ENCODE data around the gene ITPA.

ITPA gene

DNA sequence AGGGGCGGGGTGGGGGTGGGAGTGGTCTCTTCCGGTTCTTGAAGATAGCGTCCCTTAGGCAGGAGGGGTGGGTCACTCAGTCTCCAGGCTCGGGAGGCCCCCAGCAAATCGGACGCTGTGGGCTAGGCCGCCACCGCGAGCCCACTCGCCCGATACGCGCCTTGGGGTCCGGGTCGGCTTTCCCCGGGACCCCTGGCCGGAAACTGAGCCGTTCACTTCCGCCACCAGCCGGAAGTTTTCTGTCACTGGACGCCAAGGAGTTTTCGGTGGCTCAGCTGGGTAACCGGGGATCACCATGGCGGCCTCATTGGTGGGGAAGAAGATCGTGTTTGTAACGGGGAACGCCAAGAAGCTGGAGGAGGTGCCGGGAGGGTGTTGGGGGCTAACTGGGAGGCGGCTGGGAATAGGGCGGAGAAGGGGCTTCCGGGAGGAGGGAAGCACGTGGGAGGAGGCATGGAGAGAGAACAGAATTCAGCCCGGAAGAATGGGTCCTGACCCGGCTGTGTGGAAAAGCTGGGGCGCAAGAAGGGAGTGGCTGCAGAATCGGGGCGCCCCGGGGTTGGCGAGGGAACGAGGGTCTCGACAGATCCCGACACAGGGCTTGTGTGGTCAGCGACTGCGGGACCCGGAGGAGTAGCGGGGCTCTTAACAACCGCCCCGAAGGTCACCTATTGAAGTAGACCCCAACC is at the start of gene ITPA:
Gene ITPA (plus strand): TSS at position 242 of the 689 bp plus-strand sequence. CDS start 54 bp downstream, at position 296.
- no peaks in the 10 kb centered on the region for H3K9me3 Mint-ChIP-seq
- no peaks in the 10 kb centered on the region for H3K27me3 Mint-ChIP-seq (ENCODE audit: low read depth)
- H3K27ac Mint-ChIP-seq, result peak within 1 kb of the TSS; percentile 95
- peaks cover 10% of the 10 kb centered on the region for H3K36me3 Mint-ChIP-seq (ENCODE audit: low read depth)
- peak; percentile 62 for DNase-seq (ENCODE audit: low spot score)
- peak within 1 kb of the TSS; percentile 90 for H3K4me3 Mint-ChIP-seq
- H3K4me1 Mint-ChIP-seq (ENCODE audit: low read depth), result peaks cover 14% of the 10 kb centered on the region

DNA sequence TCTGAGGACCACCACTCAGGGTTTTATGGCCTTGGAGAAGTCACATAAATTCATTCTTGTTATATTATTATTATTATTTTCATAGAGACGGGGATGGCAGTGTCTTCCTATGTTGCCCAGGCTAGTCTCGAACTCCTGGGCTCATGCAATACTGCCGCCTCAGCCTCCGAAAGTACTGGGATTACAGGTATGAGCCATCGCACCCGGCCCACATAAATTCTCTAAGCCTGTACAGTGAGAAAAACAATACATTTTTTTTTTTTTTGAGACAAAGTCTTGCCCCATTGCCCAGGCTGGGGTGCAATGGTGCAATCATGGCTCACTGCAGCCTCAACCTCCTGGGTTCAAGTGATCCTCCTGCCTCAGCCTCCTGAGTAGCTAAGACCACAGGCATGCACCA is 48.9 kb upstream of the ITPA start:
- H3K9me3 Mint-ChIP-seq, result no peaks in the 10 kb centered on the region
- no peak overlapping the region for H3K27ac Mint-ChIP-seq
- DNase-seq (ENCODE audit: low spot score), result no peak
- H3K4me3 Mint-ChIP-seq, result peak overlapping the region; percentile 15
- H3K4me1 Mint-ChIP-seq (ENCODE audit: low read depth), result peaks cover 30% of the 10 kb centered on the region
- H3K27me3 Mint-ChIP-seq (ENCODE audit: low read depth), result no peaks in the 10 kb centered on the region
- H3K36me3 Mint-ChIP-seq (ENCODE audit: low read depth), result peaks cover 20% of the 10 kb centered on the region

DNA sequence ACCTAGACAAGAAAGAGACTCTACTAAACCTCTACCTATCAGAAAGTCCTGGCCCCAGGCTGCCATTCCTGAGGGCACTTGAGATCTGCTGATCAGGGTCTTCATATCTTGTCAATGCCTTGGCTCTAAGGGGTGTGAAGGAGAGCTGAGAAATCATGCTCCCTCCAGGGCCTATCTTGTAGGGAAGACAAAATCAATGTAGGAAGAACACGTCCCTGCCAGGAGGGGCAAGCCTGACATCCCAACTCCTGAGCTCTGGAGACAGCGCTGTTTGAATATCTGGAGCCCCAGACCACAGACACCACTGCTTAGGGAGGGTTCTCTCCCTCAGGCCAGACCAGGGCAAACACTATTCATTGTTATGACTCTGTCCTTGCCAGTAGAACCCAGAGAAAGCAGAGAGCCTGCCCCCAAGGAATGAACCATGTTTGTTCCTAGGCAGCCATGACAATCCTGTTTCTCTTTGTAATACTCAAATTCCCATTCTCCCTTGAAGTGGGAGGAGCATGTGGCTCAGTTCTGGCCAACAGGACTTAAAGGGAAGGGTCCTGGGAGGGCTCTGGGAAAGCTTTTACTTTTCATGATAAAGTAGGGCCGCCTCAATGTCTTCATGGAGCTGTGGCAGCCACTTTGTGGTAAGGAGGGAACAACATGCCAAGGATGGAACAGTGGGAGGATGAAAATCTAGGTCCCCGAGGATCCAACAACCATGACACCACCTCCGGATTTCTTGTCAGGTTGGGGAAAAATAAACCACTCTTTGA is 47.8 kb upstream of the ITPA start:
- H3K9me3 Mint-ChIP-seq, result no peaks in the 10 kb centered on the region
- peak overlapping the region; percentile 54 for H3K4me3 Mint-ChIP-seq
- H3K27ac Mint-ChIP-seq, result no peak overlapping the region

DNA sequence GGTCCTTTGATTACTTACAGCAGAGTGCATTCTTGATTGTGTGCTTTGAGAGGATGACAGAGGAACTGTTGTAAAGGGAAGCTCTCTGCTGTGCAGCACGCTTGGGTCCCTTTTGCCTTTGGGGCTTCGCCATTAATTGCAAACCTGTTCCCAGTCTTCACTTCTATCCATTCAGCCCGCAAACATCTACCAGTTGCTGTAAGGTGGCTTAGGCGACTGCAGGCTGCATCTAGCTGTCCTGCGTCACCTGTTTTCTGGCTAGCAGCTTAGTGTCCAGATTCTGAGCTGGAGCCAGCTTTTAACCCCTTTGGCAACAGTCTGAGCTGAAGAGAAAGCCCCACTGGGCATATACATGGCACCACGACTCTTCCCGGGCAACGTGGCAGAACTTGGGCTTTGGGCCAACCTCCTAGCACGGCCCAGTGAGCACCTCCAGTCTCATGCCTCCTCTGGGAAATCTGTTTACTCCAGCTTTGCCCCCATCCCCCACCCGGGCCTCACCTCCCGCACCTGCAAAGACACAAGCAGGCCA is 47.2 kb upstream of the ITPA start:
- Mint-ChIP-seq H3K27me3 (ENCODE audit: low read depth) (peaks cover under 1% of the 10 kb centered on the region), H3K27ac (no peak overlapping the region), H3K4me1 (ENCODE audit: low read depth) (peaks cover 16% of the 10 kb centered on the region), H3K4me3 (no peak overlapping the region), H3K36me3 (ENCODE audit: low read depth) (peaks cover 10% of the 10 kb centered on the region), H3K9me3 (no peaks in the 10 kb centered on the region)
- no peak for DNase-seq (ENCODE audit: low spot score)

More for the DNA sequence above, 47.8 kb upstream of the ITPA start:
- Mint-ChIP-seq H3K4me1 (ENCODE audit: low read depth) (peaks cover 23% of the 10 kb centered on the region), H3K36me3 (ENCODE audit: low read depth) (peaks cover 16% of the 10 kb centered on the region), H3K27me3 (ENCODE audit: low read depth) (no peaks in the 10 kb centered on the region)
- DNase-seq (ENCODE audit: low spot score), result no peak

DNA sequence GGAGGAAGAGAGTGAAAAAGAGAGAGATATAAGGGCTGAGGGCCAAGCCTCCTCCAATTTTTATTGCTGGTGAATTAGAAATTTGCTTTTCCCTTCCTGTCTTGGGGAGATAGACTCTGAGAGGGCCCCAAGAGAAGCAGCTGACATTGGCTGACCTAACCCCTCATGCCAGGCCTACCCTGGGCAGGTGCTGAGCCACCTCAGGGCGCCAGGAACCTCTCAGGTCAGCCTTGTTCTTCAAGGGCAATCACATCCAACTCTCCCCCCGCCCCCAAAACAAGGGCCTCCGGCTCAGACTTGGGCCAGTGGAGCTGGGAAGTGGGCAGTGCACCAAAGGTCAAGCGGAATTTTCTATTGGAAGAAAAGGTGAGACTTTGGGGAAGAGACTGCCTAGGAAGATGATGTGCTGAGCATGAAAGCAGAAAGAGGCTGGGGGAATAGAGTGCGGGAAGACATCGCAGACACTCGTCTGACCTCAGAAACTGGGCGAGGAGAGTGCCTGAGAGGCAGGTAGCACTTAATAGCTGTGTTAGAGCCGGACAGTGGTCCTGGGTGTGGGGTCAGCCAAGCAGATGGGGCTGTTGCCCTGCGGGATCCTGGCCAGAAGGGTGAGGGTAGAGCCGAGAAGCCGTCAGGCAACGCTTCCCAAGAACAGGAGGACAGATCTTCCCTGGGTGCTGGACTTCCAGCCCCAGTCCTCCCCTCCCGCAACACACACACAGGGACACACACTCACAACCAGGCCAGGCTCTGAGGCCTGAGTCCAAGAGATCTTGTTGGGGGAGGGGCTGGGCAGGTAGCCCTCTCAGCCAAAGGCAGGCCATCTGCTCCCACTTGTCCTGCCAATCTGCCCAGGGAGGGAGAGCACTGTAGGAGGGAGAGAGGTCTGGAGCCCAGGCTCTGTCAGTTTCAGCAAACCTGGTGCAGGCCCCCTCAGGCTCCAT is 45.9 kb upstream of the ITPA start:
- no peaks in the 10 kb centered on the region for H3K9me3 Mint-ChIP-seq
- peaks cover 3% of the 10 kb centered on the region for H3K36me3 Mint-ChIP-seq (ENCODE audit: low read depth)
- DNase-seq (ENCODE audit: low spot score), result no peak
- peaks cover 9% of the 10 kb centered on the region for H3K27me3 Mint-ChIP-seq (ENCODE audit: low read depth)
- H3K4me1 Mint-ChIP-seq (ENCODE audit: low read depth), result peaks cover 6% of the 10 kb centered on the region
- no peak overlapping the region for H3K4me3 Mint-ChIP-seq
- no peak overlapping the region for H3K27ac Mint-ChIP-seq

DNA sequence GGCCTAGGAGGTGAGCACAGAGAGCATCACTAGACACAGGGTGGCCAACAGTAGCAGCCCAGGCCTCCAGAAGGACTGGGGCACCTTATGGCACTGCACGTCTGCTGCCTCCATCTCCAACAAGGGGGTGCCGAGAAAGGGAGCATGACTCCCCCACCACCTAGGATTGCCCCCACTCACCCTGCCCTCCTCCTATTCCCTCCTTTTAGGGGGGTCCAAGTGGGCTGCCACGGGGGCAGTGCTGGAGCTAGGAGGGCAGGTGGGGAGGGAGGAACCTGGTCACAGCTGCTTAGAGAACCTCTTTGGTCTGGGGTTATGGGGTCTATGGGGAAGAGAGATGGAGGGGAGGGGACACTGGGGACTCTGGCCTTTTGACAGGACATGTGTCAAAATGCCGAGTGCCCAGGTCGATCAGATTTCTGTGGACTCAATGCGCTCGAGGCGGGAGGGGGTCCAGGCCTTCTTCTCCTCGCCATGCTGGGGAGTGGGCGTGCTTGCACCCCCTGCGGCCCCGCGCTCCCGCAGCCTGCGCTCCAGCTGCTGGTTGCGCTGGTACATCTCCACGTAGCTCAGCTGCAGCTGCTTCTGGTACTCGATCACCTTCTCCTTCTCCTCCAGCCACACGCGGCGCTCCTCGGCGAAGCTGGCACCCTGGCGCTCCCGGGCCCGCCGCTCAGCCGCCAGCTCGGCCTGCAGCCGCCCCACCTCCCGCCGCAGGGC is 45.1 kb upstream of the ITPA start:
- H3K36me3 Mint-ChIP-seq (ENCODE audit: low read depth), result no peaks in the 10 kb centered on the region
- no peak for DNase-seq (ENCODE audit: low spot score)
- H3K27ac Mint-ChIP-seq, result no peak overlapping the region
- H3K4me1 Mint-ChIP-seq (ENCODE audit: low read depth), result no peaks in the 10 kb centered on the region
- no peaks in the 10 kb centered on the region for H3K9me3 Mint-ChIP-seq
- no peak overlapping the region for H3K4me3 Mint-ChIP-seq
- peaks cover 17% of the 10 kb centered on the region for H3K27me3 Mint-ChIP-seq (ENCODE audit: low read depth)

DNA sequence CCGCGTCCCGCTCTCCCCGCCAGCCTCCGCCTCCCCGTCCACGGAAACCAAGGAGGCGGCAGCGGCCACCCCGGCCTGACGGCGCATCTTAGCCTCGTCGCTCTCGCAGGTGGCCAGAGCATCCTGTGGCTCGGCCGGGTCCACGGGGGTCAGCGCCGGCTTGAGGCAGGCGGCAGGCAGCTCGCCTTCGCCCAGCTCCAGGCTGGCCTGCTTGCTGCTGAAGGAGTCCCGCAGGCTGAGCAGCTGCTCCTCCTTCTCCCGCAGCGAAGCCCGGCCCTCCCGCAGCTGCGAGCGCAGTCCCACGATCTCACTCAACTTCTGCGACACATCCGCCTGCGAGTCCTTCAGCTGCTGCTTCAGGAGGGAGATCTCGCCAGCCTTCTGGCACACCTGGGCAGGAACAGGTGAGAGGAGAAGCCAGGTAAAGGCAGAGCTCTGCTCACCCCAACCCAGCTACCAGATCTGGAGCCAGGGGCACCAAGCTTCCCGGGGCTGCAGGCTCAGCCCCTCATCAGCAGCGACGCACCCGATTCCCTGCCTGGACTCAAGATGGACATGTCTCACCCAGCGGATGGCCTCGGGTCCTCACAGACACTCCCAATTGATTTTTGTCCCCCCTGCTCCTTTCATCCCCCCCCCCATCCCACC is 44.4 kb upstream of the ITPA start:
- no peaks in the 10 kb centered on the region for H3K9me3 Mint-ChIP-seq
- H3K36me3 Mint-ChIP-seq (ENCODE audit: low read depth), result no peaks in the 10 kb centered on the region
- peaks cover 23% of the 10 kb centered on the region for H3K27me3 Mint-ChIP-seq (ENCODE audit: low read depth)
- no peak overlapping the region for H3K4me3 Mint-ChIP-seq
- DNase-seq (ENCODE audit: low spot score), result no peak
- no peak overlapping the region for H3K27ac Mint-ChIP-seq
- no peaks in the 10 kb centered on the region for H3K4me1 Mint-ChIP-seq (ENCODE audit: low read depth)

DNA sequence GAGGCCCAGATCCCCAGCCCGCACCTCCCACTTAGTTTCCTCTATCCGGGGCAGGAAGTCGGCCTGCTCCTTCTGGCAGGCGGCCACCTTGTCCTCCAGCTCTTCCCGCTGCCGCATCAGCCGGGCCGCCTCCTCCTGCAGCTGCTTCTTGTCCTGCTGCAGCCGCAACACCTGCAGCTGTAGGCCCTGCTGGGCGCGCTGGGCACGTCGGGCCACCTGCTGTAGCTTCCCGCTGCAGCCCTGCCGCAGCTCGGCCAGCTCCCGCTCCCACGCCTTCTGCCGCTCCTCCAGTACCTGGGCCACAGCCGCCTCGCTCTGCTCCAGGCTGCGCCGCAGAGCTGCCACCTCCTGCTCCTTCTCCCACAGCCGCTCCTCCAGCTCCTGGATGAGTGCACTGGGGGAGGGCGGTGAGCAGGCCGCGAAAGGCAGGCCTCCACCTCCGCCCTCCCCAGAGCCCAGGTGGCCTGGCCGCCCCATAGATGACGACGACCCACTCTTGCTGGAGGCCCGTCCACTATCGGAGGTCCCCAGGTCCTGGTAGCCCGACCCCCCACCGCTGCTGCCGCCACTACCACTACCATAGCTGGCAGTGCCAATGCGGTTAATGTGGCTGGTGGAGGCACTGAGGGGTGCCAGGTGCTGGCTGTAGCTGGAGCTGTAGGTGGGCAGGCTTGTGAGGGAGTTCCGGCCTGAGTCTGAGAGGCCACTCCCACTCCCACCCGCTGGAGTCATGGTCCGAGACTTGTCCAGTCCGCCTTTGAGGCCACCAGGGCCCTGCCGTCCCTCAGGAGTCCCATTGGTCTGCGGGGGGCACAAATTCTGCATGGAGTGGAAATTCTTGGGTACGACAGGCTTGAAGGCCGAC is 43.6 kb upstream of the ITPA start:
- DNase-seq (ENCODE audit: low spot score), result no peak
- Mint-ChIP-seq H3K9me3 (no peaks in the 10 kb centered on the region), H3K27ac (no peak overlapping the region), H3K4me1 (ENCODE audit: low read depth) (no peaks in the 10 kb centered on the region), H3K4me3 (no peak overlapping the region), H3K36me3 (ENCODE audit: low read depth) (no peaks in the 10 kb centered on the region), H3K27me3 (ENCODE audit: low read depth) (peaks cover 26% of the 10 kb centered on the region)

DNA sequence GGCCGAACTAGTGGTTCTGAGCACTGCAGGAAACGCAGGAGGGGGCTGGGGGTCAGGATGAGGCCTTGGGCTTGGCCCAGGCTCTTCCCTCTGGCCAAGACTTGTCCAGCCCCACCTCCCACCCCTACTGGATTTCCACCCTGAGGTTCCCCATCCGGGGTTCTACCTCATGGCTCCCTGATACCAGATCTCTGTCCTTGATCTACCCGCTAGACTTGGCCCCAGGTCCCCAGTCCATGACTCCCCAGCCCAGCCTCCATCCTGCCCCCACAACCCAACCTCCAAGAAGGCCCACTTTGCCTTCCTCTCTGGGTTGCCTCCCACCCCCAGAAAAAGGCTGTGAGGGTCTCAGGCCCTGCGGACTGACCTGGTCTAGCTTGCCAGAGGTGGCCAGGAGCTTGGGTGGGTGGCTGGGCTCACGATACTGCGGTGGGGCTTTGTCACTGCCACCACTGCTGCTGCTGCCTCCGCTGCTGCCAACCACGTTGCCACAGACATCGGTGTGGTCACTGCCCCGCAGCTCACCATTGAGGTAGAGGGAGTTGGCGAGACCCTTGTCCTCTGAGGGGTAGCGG is 42.9 kb upstream of the ITPA start:
- no peak overlapping the region for H3K27ac Mint-ChIP-seq
- H3K9me3 Mint-ChIP-seq, result no peaks in the 10 kb centered on the region
- H3K4me3 Mint-ChIP-seq, result no peak overlapping the region
- no peaks in the 10 kb centered on the region for H3K4me1 Mint-ChIP-seq (ENCODE audit: low read depth)
- DNase-seq (ENCODE audit: low spot score), result no peak
- peaks cover 33% of the 10 kb centered on the region for H3K27me3 Mint-ChIP-seq (ENCODE audit: low read depth)
- no peaks in the 10 kb centered on the region for H3K36me3 Mint-ChIP-seq (ENCODE audit: low read depth)

DNA sequence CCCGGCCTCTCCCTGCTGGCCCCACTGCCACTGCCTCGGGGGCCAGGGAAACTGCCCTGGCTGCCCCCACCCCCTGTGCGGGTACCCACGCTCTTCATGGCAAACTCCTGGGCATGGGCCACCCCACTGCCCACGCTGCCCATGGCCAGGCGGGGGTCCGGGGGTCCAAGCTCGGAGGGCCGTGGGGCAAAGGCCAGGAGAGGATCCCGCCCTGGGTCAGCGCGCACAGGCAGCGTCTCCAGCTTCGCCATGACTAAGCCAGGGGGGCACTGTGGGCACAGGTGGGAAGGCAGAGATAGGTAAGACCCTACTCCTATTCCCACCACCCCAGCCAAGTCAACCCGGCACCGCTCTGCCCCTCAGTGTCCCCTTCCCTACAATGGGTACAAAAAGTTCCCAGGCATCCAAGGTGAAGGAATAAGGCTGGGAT is 42.4 kb upstream of the ITPA start:
- H3K27me3 Mint-ChIP-seq (ENCODE audit: low read depth), result peaks cover 38% of the 10 kb centered on the region
- H3K36me3 Mint-ChIP-seq (ENCODE audit: low read depth), result no peaks in the 10 kb centered on the region
- H3K4me3 Mint-ChIP-seq, result no peak overlapping the region
- H3K4me1 Mint-ChIP-seq (ENCODE audit: low read depth), result no peaks in the 10 kb centered on the region
- H3K9me3 Mint-ChIP-seq, result no peaks in the 10 kb centered on the region
- no peak overlapping the region for H3K27ac Mint-ChIP-seq
- DNase-seq (ENCODE audit: low spot score), result no peak

DNA sequence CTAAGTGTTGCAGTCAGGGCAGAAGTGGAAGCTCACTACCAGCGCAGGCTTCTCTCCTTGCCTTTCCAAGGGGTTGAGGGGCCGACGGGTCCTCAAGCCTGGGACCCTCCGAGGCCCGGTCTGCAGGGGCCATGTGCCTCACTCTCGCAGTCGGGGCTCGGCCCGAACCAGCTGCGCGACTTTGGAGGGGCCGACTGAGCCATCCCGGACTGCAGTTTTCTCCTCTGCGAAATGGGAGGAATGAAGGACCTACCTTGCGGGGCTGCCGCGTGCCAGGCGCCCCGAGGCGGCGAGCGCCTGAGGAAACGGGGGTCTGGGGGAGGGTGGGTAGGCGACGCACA is 41.6 kb upstream of the ITPA start:
- no peak for DNase-seq (ENCODE audit: low spot score)
- Mint-ChIP-seq H3K27me3 (ENCODE audit: low read depth) (peaks cover 46% of the 10 kb centered on the region), H3K4me3 (no peak overlapping the region), H3K27ac (no peak overlapping the region), H3K4me1 (ENCODE audit: low read depth) (peaks cover 3% of the 10 kb centered on the region), H3K9me3 (no peaks in the 10 kb centered on the region), H3K36me3 (ENCODE audit: low read depth) (no peaks in the 10 kb centered on the region)
